Stimulated activated CD8-positive, alpha-beta memory T cell treated with anti-CD3 and anti-CD28 coated beads, Interleukin-12 subunit alpha, Interleukin-12 subunit beta, amount 100 ng/mL, for 24 hours (primary cell): Measurements from ENCODE around the gene PITPNC1.
"Not testable (repeated sequence)": the region's sequence is repeated elsewhere in the genome, so short reads cannot be mapped to it uniquely, and the experiment has no call there.

ENCODE experiments used
- DNase-seq: peaks from one replicate; pipeline ENCODE4 v3.0.0-alpha.2; 2020; ENCODE audit errors: extremely low read depth

The PITPNC1 gene

DNA sequence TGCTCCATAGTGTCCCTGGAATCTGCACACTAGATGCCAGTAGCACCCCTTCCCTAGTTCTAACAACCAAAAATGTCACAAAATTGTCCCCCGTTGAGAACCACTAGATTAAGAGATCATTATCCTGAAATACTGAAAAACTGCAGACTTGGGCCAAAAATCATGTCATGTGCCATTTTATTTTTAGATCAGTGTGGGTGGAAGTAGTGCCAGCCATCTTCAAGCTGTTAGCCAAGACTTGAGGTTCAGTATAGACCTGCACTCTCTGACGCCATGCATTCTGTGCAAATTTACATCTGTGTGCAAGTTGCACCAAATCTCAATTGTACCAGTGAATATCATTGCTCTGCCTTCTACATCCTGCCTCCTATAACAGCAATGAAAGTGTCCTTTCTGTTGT, 309.2 kb downstream of the PITPNC1 start:
- DNase-seq, result no peak

DNA sequence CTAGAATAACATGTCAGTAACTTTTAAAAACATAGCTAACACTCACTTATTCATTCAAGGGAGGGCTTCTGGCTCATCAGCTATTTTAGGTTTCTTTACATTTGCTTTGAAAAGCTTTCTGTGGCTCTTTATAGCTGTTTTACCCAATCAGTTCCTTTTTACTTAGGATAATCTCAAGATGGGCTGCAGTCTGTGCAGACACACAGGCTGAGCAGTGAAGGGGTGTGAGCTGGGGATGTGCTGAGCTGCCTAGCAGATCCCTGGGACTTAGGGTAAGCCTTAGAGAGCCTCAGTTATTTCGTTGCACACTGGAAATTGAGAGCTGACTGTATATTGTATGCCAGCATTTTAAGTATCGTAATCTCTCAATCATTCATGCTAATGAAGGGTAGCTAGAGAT, 310.4 kb downstream of the PITPNC1 start:
- no peak for DNase-seq

DNA sequence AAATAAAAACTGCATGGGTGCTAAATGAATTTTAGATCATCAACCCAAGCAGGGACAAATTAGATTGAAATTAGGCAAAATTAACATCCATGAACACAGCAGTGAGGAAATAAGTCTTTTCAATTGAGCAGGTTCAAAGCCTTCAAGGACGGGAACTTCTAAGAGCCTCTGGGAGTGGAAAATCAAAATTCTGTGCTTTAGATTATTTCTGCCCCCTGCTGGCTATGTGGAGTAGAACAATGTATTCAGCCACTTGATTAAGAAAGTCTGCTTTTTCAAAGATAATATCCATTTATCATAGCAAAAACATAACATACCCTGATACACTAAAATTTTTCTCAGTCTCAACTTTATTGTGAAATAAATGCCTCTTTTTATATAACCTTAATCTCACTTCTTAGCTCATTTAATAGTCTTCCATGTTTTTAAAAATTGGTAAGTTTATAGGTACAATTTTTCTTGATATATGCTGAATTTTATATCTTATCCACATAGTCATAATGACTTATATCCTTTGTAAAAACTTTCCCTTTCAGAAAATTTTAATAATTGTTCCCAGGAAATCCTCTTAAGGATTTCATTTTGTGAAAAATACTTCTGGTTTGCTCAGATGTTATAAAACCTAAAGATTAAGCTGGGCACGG, 312.6 kb downstream of the PITPNC1 start:
- DNase-seq, result no peak

DNA sequence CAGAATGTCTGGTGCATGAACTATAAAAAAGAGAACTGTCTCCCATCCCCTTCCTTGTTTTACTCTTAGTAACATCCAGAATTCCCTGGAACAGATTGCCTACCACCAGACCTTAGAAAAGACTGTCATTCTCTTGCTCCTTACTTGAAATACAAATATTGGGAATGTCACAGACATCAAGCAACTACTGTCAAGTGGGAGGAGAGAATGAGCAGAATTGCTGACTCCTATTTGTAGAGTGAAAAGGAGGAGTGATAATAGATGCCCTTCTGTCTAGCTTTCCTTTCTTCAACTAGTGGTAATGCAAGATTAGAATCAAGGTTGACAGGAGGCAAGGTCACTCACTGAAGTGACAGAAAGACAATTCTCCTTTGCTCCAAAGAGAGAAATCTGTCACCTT, 316.7 kb downstream of the PITPNC1 start:
- DNase-seq, result no peak

DNA sequence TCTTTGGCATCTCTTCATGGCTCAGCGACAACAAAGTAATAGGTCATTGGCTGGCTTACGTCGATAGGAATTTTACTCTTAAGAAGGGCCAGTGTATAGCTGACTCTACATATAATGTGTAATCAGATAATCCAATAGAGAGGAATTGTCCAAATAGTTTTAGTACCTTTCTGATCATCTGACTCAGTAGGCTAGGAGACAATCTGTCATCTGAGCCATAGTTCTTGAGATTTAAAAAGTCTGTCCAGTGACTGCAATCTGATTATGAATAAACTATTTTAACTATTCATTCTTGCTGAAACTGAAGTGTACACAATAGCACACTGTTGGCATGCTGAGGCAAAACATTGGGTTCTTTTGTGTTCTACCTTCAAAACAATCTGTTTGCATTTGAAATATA, 319.3 kb downstream of the PITPNC1 start:
- no peak for DNase-seq

DNA sequence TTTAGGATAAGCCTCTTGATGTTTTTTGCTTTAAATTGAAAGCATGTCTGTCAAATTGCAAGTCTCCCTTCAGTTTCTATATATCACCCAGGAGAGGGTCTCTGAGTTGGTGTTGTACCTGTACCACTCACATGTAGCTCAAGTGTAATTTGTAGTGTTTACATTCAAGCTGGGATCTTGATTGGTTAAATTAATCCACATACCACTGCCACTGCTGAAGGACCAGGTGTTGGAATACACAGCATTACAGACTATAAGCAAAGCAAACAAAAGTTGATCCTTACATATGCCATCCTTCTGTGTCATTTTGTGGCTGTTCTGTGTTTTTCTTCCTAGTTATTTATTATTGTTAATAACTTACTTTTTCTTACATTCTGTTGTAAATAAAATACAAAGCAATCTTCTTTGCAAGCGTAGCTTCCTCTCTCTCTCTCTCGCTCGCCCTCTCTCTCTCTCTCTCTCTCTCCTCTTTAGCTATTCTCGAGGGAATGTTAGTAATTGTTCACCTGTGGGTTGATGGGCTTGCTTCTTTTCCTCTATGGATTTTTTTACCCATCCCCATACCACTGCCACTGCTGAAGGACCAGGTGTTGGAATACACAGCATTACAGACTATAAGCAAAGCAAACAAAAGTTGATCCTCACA, 319.9 kb downstream of the PITPNC1 start:
- no peak for DNase-seq

DNA sequence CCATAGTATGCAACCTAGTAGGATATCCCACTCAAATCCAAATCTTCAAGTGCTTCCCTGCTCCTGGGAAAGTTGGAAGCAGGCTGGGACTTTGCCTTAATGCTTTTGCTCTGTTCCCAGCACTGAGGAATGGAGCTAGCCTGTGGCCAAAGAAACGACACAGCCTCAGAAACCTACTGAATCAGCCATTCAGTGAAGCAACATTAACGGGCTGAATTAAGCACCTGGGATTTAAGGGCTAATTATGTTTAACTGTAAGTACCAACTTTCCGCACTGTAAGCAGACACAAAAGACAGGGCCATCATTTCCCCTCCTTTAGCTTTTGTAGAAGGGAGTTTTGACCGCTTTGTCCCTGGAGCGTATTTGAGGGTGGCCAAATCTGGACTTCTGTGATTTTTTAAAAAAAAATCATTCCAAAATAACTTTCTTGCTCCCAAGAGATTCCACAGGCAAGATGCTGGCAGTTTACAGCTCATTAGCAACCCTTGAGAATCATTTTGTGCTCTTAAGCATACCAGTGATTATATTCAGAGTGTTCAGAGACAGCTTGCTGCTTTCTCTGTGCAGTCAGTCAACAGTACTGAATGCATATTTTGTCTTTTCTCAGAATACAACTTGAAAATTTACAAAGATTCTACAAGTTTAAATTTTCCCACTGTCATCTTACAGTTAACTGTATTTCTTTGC, 323.1 kb downstream of the PITPNC1 start:
- DNase-seq, result no peak

DNA sequence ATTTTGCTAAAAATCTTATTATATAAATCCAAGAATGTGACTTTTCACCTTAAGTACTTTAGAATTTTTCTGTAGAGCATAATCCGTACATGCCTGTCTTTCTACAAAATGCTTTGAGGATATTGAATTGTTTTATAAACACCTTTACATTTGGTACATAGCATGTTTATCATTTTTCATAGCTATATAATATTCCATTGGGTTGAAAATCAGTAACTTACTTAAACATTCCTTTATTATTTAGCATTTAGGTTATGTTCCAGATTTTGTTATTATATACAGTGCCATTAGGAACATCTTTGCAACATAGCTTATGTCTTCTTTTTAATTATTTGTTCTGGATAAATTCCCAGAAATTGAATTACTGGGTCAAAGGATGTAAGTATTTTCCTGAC, 323.6 kb downstream of the PITPNC1 start:
- DNase-seq, result no peak

DNA sequence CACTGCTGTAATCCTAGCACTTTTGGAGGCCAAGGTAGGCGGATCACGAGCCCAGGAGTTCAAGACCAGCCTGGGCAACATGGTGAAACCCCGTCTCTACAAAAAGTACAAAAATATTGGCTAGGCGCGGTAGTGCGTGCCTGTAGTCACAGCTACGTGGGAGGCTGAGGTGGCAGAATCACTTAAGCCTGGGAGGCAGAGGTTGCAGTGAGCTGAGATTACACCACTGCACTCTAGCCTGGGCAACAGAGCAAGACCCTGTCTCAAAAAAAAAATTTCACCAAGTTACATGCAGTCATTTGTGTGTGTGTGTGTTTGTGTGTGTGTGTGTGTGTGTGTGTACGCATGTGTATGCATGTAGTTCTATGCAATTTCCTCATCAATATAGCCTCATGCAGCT, 325.8 kb downstream of the PITPNC1 start:
- DNase-seq, result not testable (repeated sequence)

DNA sequence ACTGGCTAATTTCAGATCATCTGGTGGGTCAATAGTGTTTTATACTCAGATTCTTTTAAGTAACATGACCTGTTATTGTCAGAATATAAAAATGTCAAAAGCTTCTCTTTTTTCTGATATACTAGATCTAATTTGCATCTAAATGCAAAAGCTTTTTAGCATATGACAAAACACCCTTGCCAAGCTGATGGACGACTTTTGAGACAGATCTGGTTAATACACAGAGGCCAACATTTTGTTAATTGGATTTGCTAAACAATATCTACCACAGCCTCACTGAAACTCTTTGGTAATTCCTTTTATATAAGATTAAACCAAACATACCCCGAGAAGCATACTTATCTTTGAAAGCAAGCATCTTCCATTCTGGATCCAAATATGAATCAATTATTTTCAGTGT, 330.4 kb downstream of the PITPNC1 start:
- DNase-seq, result no peak

DNA sequence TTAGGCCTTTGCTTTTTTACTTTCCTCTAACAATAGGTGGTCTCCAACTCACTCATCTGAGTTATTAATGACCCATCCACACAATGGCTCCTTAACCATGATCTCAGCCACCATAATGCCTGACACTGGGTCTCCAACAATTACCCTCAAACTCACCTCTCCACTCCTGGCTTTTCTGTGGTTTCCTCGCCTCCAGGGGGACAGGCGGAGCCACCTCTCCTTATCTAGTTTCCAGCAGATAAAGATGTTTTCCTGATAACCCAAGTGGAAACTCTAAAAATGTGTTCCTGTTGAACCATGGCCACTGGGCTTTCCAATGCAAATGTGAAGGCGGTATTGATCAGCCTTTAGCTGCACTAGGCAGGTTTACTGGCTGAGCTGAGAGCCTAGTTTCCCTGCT, 331.3 kb downstream of the PITPNC1 start:
- DNase-seq, result no peak

DNA sequence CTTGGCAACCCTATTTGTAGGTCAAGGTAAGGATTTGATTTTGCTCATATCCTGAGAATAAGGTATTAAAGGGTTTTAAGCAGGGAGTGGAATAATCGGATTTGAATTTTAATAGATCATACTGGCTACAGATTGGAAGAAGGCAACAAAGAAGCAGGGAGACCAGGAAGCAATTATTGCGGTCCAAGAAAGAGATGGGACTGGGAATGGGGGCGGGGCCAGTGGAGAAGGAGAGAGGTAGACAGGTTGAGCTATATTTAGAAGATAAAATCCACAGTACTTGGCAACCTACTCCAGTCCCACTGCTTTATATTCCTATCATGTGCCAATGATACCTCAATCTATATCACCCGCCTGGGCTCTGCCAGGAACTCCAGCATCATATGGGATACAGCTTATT, 334.8 kb downstream of the PITPNC1 start:
- no peak for DNase-seq

DNA sequence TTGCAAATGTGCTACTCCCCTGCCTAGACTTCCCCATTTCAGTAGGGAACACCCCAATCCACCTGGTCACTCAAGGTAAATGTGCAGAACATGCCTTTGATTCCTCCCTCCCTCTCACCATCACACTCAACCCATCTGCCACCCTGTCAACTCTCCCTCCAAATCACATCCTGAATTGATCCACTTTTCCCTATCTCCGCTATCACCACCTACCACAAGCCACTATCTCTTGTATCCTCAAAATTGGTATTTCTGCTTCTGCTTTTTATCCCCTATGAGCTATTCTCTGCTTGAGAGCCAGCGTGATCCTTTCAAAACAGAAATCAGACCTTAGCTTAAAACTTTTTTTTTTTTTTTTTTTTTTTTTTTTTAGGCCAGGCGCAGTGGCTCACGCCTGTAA, 335.3 kb downstream of the PITPNC1 start:
- no peak for DNase-seq

DNA sequence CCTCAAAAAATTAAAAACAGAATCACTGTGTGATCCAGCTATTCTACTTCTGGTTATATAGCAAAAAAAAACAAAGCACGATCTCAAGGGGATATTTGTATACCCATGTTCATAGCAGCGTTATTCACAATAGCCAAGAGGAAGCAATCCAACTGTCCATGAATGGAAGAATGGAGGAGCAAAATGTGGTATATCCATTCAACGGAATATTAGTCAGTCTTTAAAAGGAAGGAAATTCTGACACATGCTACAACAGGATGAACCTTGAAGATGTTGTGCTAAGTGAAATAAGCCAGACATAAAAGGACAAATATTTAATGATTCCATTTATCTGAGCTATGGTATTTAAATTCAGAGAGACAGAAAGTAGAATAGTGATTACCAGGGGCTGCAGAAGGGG, 336.1 kb downstream of the PITPNC1 start:
- DNase-seq, result no peak

DNA sequence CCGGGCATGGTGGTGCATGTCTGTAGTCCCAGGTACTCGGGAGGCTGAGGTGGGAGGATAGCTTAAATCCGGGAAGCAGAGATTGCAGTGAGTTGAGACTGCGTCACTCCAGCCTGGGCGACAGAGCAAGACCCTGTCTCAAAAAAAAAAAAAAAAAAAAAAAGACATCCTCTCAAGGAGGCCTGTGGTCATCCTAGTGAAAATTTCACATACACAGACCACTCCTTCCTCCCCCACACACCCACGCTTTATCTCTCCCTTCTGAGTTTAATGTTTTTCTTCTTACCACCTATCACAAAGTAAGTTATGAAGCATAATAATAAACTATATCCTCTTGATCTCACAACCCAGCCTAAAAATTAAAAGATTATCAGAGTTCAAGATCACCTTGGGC, 339.3 kb downstream of the PITPNC1 start:
- no peak for DNase-seq

DNA sequence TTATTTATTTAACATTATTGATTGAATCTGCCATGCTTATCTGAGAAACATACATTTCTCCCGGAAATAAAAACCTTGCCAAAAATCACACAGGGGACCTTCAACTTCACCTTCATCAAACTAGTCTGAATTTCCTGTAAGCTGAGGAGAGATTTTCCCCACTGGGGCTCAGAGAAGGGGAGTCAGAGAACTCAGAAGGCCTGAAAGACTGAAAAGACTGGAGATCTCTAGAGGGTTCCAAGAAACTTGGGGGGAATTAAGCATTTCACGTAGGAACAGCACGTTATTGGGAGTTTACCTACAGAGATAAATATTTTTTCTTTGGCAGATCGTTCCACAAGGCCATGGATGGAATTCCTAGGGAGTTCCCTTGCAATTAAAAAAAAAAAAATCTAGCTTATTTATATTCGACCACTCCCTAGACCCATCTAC, 340.1 kb downstream of the PITPNC1 start:
- no peak for DNase-seq

DNA sequence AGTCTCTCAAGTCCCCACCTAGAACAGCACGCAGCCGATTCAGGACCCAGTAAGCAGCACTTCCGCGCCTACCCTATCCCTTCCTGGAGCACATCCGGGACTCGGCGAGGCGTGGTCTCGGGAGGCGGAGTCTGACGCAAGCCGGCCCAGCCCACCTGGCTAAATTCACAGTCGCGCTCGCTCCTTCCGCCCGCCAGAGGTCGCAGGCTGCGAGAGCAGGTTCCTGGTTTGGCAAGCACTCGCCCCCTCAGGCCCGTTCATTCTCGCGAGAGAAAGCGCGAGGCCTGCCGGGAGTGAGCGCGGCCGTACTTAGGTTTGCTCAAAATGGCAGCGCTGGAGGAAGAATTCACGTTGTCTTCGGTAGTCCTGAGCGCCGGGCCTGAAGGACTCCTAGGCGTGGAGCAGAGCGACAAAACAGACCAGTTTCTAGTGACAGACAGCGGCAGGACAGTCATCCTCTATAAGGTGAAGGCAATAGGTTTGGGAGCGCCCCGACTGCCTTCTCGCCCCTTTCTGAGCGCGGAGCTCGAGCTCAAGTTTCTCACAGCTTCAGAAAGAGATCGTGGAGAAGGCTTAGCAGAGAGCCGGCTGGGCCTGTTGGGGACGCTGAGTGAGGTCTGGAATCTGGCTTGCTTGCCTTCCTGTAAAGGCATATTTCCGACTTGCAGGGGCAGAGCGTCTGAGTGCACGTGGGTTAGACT, 340.7 kb downstream of the PITPNC1 start, which contains the start of gene NOL11:
Gene NOL11 (plus strand): TSS at position 313 of the 701 bp plus-strand sequence. CDS start 12 bp downstream, at position 325.
- DNase-seq, result peak; percentile 92

DNA sequence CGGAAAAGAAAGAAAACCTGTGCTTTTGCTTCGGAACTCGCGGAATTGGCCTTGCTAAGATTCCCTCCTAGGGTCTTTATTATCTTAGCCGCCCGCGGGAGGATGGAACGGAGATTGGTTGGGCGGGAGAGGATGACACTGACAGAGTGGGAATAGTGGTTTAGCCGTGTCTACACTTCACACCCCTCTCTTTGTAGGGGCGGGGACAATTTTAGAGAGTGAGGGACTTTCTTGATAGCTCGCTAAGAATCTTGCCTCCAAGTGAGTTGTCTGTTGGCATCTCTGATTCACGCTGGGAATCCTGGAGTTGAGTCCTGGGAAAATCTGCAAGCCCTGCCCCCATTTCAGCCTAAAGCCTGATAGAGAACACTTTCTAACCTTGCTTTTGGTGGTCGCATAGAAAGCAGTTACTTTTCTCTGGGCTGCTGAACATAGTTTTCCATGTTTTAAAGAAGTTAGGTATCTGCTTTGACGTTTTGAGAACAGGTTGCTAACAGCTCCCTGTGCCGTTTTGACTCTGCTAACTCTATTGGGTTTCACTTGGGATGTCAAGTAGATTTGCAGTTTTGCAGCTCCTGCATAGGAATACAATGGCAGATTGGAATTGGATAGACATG, 341.4 kb downstream of the PITPNC1 start:
- DNase-seq, result no peak

DNA sequence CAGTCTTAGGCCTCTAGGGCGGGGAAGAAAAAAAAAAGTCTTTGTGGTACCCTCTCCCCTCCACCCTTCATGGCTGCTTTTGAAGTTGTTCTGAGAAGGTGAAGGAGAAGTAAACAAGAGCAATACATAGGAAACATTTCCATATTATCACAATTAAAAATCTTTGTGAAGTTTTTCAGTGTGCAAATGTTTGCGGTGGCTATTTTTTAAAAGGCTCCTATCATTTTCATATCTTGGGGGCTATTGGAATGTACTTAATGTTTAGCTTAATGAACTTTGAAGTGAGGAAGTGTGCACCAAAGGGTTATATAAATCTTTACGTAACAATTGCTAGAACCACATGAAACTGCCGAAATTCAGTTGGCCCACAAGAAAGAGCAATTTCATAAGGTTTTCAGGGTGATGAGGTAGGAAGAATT, 348.3 kb downstream of the PITPNC1 start:
- DNase-seq, result no peak

DNA sequence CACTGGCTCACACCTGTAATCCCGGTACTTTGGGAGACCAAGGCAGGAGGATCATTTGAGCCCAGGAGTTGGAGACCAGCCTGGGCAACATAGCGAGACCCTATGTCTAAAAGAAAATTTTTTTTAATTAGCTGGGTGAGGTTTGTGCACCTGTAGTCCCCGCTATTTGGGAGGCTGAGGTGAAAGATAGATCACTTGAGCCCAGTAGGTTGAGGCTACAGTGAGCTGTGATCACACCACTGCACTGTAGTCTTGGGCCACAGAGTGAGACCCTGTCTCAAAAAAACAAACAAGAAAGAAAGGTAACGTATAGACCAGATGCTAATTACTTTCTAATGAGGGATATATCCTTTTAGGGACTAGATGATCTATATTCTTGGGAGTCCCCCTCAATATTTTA, 348.7 kb downstream of the PITPNC1 start:
- DNase-seq, result no peak

DNA sequence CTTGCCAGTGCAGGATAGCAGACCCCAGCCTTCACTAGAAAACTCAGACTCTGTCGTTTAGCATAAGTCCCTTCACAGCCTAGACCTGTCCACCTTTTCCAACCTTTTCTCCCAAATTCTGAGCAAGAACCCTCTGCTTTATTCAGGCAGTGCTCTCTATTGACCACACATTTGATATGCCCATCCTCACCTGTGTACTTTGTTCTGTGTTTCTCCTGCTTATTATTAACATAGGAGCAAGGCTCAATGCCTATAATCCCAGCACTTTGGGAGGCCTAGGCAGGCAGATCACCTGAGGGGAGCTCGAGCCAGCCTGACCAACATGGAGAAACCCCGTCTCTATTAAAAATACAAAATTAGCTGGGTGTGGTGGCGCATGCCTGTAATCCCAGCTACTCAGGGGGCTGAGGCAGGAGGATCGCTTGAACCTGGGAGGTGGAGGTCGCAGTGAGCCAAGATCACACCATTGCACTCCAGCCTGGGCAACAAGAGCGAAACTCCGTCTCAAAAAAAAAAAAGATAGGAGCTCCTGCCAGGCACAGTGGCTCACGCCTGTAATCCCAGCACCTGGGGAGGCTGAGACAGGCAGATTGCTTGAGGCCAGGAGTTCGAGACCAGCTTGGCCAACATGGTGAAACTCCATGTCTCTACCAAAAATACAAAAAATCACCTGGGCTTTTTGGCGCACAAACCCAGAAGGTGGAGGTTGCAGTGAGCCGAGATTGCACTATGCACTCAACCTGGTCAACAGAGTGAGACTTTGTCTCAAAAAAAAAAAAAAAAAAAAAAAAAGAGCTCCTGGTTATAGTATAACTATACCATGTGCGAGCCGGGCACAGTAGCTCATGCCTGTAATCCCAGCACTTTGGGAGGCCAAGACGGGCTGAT, 350.3 kb downstream of the PITPNC1 start:
- not testable (repeated sequence) for DNase-seq
